Neural cell (in vitro differentiated cells): Measurements from ENCODE around the gene MRPL38.

ENCODE experiments used
- EZH2 ChIP-seq: fragments of 200-600, 300-800 bp; shearing (Covaris generic), sonication (generic); IDR thresholded peaks from 2 replicates; pipeline ENCODE4 v1.6.1; 2014; ENCODE audit warnings: antibody characterized with exemption, low read length, borderline replicate concordance, mild to moderate bottlenecking; ENCODE audit not compliant: insufficient read depth, poor library complexity, severe bottlenecking
- MXI1 ChIP-seq: fragments of 450-650 bp; conservative IDR thresholded peaks from 2 replicates; pipeline ENCODE4 v1.6.1; 2014; ENCODE audit warnings: antibody characterized with exemption, mild to moderate bottlenecking; ENCODE audit not compliant: poor library complexity, severe bottlenecking
- POLR2AphosphoS5 ChIP-seq: IDR thresholded peaks from 2 replicates; pipeline ENCODE4 v1.6.1; 2012
- RAD21 ChIP-seq: fragments of 450-650 bp; conservative IDR thresholded peaks from 2 replicates; pipeline ENCODE4 v1.6.1; 2014; ENCODE audit warnings: antibody characterized with exemption, mild to moderate bottlenecking, moderate library complexity
- SMC3 ChIP-seq: fragments of 450-650 bp; conservative IDR thresholded peaks from 2 replicates; pipeline ENCODE4 v1.6.1; 2014; ENCODE audit warnings: antibody characterized with exemption, mild to moderate bottlenecking, moderate library complexity; ENCODE audit not compliant: poor library complexity
- TAF1 ChIP-seq: IDR thresholded peaks from 2 replicates; pipeline ENCODE4 v1.6.1; 2012; ENCODE audit warnings: low read depth
- TF ChIP-seq, protein P1 (sequence below): fragments of 450-650 bp; IDR thresholded peaks from 2 replicates; pipeline ENCODE4 v1.5.1; 2014; ENCODE audit warnings: antibody characterized with exemption, mild to moderate bottlenecking, moderate library complexity; ENCODE audit not compliant: poor library complexity, severe bottlenecking
- TF ChIP-seq, protein P2 (sequence below): IDR thresholded peaks from 2 replicates; pipeline ENCODE4 v1.6.1; 2012; ENCODE audit warnings: borderline replicate concordance

- TF ChIP-seq, protein P1, sequence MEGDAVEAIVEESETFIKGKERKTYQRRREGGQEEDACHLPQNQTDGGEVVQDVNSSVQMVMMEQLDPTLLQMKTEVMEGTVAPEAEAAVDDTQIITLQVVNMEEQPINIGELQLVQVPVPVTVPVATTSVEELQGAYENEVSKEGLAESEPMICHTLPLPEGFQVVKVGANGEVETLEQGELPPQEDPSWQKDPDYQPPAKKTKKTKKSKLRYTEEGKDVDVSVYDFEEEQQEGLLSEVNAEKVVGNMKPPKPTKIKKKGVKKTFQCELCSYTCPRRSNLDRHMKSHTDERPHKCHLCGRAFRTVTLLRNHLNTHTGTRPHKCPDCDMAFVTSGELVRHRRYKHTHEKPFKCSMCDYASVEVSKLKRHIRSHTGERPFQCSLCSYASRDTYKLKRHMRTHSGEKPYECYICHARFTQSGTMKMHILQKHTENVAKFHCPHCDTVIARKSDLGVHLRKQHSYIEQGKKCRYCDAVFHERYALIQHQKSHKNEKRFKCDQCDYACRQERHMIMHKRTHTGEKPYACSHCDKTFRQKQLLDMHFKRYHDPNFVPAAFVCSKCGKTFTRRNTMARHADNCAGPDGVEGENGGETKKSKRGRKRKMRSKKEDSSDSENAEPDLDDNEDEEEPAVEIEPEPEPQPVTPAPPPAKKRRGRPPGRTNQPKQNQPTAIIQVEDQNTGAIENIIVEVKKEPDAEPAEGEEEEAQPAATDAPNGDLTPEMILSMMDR: no peak
- TF ChIP-seq, protein P2, sequence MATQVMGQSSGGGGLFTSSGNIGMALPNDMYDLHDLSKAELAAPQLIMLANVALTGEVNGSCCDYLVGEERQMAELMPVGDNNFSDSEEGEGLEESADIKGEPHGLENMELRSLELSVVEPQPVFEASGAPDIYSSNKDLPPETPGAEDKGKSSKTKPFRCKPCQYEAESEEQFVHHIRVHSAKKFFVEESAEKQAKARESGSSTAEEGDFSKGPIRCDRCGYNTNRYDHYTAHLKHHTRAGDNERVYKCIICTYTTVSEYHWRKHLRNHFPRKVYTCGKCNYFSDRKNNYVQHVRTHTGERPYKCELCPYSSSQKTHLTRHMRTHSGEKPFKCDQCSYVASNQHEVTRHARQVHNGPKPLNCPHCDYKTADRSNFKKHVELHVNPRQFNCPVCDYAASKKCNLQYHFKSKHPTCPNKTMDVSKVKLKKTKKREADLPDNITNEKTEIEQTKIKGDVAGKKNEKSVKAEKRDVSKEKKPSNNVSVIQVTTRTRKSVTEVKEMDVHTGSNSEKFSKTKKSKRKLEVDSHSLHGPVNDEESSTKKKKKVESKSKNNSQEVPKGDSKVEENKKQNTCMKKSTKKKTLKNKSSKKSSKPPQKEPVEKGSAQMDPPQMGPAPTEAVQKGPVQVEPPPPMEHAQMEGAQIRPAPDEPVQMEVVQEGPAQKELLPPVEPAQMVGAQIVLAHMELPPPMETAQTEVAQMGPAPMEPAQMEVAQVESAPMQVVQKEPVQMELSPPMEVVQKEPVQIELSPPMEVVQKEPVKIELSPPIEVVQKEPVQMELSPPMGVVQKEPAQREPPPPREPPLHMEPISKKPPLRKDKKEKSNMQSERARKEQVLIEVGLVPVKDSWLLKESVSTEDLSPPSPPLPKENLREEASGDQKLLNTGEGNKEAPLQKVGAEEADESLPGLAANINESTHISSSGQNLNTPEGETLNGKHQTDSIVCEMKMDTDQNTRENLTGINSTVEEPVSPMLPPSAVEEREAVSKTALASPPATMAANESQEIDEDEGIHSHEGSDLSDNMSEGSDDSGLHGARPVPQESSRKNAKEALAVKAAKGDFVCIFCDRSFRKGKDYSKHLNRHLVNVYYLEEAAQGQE: no peak
- TF ChIP-seq RAD21 (no peak), POLR2AphosphoS5 (no peak), SMC3 (no peak), TAF1 (no peak), EZH2 (no peak), MXI1 (no peak)
Measured at GRCh38 chr17:75892556-75893224, 12.0 kb downstream of the MRPL38 start.
